HUES64 (cell line): ENCODE data around the gene VAMP5.
A peak's percentile ranks its signal among the peaks of the same experiment; 100 is the strongest.
"Not testable (repeated sequence)": the region's sequence is repeated elsewhere in the genome, so short reads cannot be mapped to it uniquely, and the experiment has no call there.

Source experiments
- H3K27ac ChIP-seq: 2 replicates; pipeline ENCODE4 v1.7.0; 2013; ENCODE audit warnings: low read depth, low read length, inconsistent platforms
- H3K27me3 ChIP-seq: 2 replicates; pipeline ENCODE4 v1.6.1; 2013; ENCODE audit warnings: mild to moderate bottlenecking, low read length; ENCODE audit not compliant: insufficient read depth
- H3K36me3 ChIP-seq: 2 replicates; pipeline ENCODE4 v1.6.1; 2013; ENCODE audit warnings: mild to moderate bottlenecking, low read length; ENCODE audit not compliant: insufficient read depth
- H3K4me1 ChIP-seq: 2 replicates; pipeline ENCODE4 v1.6.1; 2013; ENCODE audit warnings: mild to moderate bottlenecking, low read length, moderate library complexity; ENCODE audit not compliant: insufficient read depth
- H3K4me3 ChIP-seq: 2 replicates; pipeline ENCODE4 v1.5.1; 2013; ENCODE audit warnings: mild to moderate bottlenecking, low read length, moderate library complexity
- H3K9ac ChIP-seq: 2 replicates; pipeline ENCODE4 v1.6.1; 2013; ENCODE audit warnings: mild to moderate bottlenecking, low read depth, low read length
- H3K9me3 ChIP-seq: 2 replicates; pipeline ENCODE4 v1.6.1; 2013; ENCODE audit warnings: low read depth, low read length; ENCODE audit not compliant: insufficient read depth
- WGBS: fragments of 150-250, 120-280 bp; methylation state at CpG from one replicate; pipeline ENCODE4 v1.1.7; 2013; ENCODE audit warnings: missing lambda C conversion rate; 5-methylcytosine and 5-hydroxymethylcytosine counted together

The VAMP5 gene

DNA sequence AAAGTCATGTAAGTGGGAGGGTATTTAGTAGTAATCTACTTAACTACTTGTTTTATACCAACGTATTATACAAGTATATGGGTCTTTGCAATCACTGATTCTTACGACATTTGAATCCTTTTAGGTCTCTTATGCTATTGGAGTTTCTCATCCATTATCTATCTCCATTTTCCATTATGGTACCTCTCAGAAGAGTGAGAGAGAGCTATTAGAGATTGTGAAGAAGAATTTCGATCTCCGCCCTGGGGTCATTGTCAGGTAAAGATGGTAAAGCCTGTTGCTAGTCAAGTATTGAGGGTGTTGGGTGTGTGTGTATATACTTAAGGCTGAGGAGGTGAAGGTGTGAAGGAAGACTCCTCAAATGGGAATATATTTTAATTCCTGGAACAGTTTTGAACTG lies 41.5 kb upstream of the VAMP5 start:
- Histone ChIP-seq H3K27me3 (no peaks in the 10 kb centered on the region), H3K9ac (no peak overlapping the region), H3K27ac (no peak overlapping the region), H3K9me3 (peaks cover 5% of the 10 kb centered on the region; the same call in 1 of the 2 replicates), H3K4me1 (peaks cover 18% of the 10 kb centered on the region; the same call in 1 of the 2 replicates), H3K36me3 (peaks cover 73% of the 10 kb centered on the region), H3K4me3 (peak overlapping the region; percentile 99; the same call in 1 of the 2 replicates)
- WGBS, result 97% methylated on average over 2 of the region's 4 CpGs

DNA sequence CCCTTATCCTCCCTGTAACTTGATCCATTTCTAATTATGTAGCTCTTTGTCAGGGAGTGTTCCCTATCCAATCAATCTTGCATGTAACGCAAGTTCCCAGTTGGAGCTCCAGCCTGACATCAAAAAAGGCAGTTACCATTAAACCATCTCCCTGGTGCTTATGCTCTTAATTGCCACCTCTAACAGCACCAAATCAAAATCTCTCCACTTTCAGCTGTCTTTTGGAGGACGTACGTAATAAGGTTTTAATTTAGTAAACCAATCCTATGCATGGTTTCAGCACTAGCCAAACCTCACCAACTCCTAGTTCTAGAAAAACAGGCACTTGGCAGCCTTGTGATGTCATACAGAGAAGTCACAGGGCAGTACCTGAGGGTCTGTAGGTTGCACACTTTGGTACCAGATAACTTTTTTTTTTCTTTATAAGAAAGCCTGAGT lies 40.0 kb upstream of the VAMP5 start:
- not testable (repeated sequence) for H3K4me3 ChIP-seq
- H3K36me3 ChIP-seq, result peaks cover 86% of the 10 kb centered on the region

DNA sequence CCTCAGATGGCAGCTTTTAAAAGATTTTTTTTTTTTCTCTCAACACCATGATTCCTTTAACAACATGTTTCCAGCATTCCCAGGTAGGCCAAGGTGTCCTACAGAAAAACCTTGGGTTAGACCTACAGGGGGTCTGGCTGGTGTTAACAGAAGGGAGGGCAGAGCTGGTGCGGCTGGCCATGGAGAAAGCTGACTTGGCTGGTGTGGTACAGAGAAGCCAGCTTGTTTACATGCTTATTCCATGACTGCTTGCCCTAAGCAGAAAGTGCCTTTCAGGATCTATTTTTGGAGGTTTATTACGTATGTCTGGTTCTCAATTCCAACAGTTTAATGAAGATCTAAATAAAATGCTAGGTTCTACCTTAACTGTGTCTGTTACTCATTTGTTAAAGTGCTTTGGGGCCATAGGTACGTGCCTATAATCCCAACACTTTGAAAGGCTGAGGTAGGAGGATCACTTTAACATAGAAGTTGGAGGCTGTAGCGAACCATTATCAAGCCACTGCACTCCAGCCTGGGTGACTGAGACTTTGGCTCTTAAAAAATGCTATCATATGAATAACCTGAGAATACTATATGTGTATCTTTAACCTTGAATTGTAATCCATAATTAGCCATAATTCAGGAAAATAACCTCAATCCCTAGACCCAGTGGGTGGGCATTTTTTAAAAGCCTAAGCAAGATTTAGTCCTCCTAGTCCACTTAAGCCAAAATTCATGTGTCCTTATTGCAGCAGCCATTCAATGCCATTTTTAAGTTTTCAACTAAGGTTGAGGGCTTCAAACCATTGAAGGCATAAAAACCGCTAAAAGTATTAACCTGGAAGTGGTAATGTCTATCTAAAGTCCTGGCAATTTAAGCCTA lies 39.1 kb upstream of the VAMP5 start:
- not testable (repeated sequence) for H3K27ac ChIP-seq, H3K9ac ChIP-seq, H3K27me3 ChIP-seq, H3K9me3 ChIP-seq, H3K4me3 ChIP-seq
- 90% methylated on average over 4 of the region's 5 CpGs for WGBS
- Histone ChIP-seq H3K4me1 (peaks cover 18% of the 10 kb centered on the region; the same call in 1 of the 2 replicates), H3K36me3 (peaks cover 89% of the 10 kb centered on the region)

More for the DNA sequence above, 40.0 kb upstream of the VAMP5 start:
- not testable (repeated sequence) for H3K9me3 ChIP-seq, H3K27me3 ChIP-seq, H3K9ac ChIP-seq, H3K27ac ChIP-seq
- 96% methylated on average over 3 of the region's 3 CpGs for WGBS
- H3K4me1 ChIP-seq, result peaks cover 18% of the 10 kb centered on the region; the same call in 1 of the 2 replicates

GRCh38 chr2:85545780-85546240 lies 38.4 kb upstream of the VAMP5 start:
- peaks cover 89% of the 10 kb centered on the region for H3K36me3 ChIP-seq
- no peaks in the 10 kb centered on the region for H3K27me3 ChIP-seq
- no peak overlapping the region for H3K9ac ChIP-seq
- no peaks in the 10 kb centered on the region for H3K9me3 ChIP-seq
- no peak overlapping the region for H3K4me3 ChIP-seq
- H3K27ac ChIP-seq, result no peak overlapping the region; the same call in 1 of the 2 replicates
- H3K4me1 ChIP-seq, result peaks cover 16% of the 10 kb centered on the region; the same call in 1 of the 2 replicates
- WGBS, result 87% methylated on average over 5 of the region's 5 CpGs

- Histone ChIP-seq H3K27me3 (no peaks in the 10 kb centered on the region), H3K36me3 (peaks cover 88% of the 10 kb centered on the region), H3K4me1 (peaks cover 3% of the 10 kb centered on the region; the same call in 1 of the 2 replicates), H3K27ac (no peak overlapping the region), H3K9ac (no peak overlapping the region), H3K9me3 (no peaks in the 10 kb centered on the region), H3K4me3 (no peak overlapping the region)
- WGBS, result 100% methylated on average over 1 of the region's 1 CpG
Observed at GRCh38 chr2:85547089-85547858, 37.0 kb upstream of the VAMP5 start.

DNA sequence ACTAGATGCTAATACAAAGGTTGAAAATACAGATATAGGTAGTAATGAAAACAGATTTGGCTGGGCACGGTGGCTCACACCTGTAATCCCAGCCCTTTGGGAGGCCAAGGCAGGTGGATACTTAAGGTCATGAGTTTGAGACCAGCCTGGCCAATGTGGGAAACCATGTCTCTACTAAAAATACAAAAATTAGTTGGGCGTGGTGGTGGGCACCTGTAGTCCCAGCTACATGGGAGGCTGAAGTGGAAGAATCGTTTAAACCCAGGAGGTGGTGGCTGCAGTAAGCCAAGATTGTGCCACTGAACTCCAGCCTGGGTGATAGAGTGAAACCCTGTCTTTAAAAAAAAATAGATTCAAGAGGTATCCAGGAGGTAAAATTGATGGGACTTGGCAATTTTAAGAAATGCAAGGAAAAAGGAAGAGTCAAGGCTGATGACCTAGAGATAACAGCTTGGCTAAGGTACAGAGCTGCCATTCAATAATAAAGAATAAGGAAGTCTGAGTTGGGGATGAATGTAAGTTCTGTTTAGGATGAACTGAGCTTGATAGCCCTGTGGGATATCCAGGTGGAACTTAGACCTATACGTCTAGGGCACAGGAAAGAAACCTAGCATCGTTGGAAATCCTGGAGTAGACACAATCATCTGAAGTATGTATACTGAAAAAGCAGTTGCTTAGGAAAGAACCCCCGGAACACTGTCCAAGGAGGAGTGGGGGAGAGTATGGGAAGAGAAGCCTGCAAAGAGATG lies 36.2 kb upstream of the VAMP5 start:
- H3K36me3 ChIP-seq, result peaks cover 88% of the 10 kb centered on the region
- WGBS, result 93% methylated on average over 6 of the region's 6 CpGs
- no peak overlapping the region for H3K9ac ChIP-seq
- H3K27me3 ChIP-seq, result no peaks in the 10 kb centered on the region
- H3K4me1 ChIP-seq, result no peaks in the 10 kb centered on the region; the same call in 1 of the 2 replicates
- no peak overlapping the region for H3K4me3 ChIP-seq
- H3K27ac ChIP-seq, result no peak overlapping the region
- H3K9me3 ChIP-seq, result no peaks in the 10 kb centered on the region

DNA sequence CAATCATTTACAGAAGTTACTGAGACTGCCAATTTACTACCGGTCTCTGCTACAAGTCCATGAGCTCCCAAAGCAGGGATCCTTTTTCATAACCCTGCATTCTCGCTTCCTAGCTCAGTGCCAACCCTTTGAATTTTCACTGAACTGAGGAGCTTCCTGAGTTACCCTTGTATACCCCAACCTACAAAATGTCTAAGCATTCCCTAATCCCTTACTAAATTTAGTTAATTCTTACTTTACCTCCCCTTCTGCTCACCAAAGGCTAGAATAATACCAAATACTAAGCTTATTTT lies 35.7 kb upstream of the VAMP5 start:
- 92% methylated on average over 2 of the region's 2 CpGs for WGBS
- Histone ChIP-seq H3K27me3 (no peaks in the 10 kb centered on the region), H3K9ac (no peak overlapping the region), H3K9me3 (no peaks in the 10 kb centered on the region), H3K4me1 (no peaks in the 10 kb centered on the region; the same call in 1 of the 2 replicates), H3K36me3 (peaks cover 86% of the 10 kb centered on the region), H3K27ac (no peak overlapping the region), H3K4me3 (no peak overlapping the region)

DNA sequence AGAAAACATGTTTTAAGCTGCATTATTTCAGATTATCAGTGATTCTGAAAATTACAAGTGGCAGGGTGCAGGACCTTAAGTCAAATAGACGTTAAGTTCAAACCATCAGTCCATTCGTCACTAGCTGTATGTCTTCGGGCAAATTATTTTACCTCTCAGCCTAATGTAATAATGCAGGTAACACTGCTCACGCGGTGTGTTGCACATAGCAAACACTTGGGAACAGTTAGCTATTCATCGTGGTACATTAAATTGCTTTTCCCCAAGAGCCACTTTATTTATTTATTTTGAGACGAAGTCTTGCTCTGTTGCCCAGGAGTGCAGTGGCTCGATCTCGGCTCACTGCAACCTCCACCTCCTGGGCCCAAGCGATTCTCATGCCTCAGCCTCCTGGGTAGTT lies 35.1 kb upstream of the VAMP5 start:
- no peaks in the 10 kb centered on the region; the same call in 1 of the 2 replicates for H3K4me1 ChIP-seq
- no peaks in the 10 kb centered on the region for H3K9me3 ChIP-seq
- H3K36me3 ChIP-seq, result peaks cover 85% of the 10 kb centered on the region
- no peaks in the 10 kb centered on the region for H3K27me3 ChIP-seq
- H3K9ac ChIP-seq, result no peak overlapping the region
- H3K4me3 ChIP-seq, result no peak overlapping the region
- no peak overlapping the region for H3K27ac ChIP-seq
- 95% methylated on average over 10 of the region's 10 CpGs for WGBS

GRCh38 chr2:85549826-85550225 lies 34.4 kb upstream of the VAMP5 start:
- 69% methylated on average over 4 of the region's 4 CpGs for WGBS
- no peak overlapping the region for H3K9ac ChIP-seq
- H3K4me3 ChIP-seq, result no peak overlapping the region
- H3K27me3 ChIP-seq, result no peaks in the 10 kb centered on the region
- H3K27ac ChIP-seq, result no peak overlapping the region
- no peaks in the 10 kb centered on the region for H3K4me1 ChIP-seq
- H3K36me3 ChIP-seq, result peaks cover 85% of the 10 kb centered on the region
- H3K9me3 ChIP-seq, result no peaks in the 10 kb centered on the region

- H3K36me3 ChIP-seq, result peaks cover 85% of the 10 kb centered on the region
- no peaks in the 10 kb centered on the region for H3K27me3 ChIP-seq
- no peaks in the 10 kb centered on the region for H3K4me1 ChIP-seq
- no peak overlapping the region for H3K27ac ChIP-seq
- H3K4me3 ChIP-seq, result no peak overlapping the region
- H3K9me3 ChIP-seq, result no peaks in the 10 kb centered on the region
- H3K9ac ChIP-seq, result no peak overlapping the region
- 96% methylated on average over 10 of the region's 10 CpGs for WGBS
Observed at GRCh38 chr2:85550486-85550885, 33.7 kb upstream of the VAMP5 start.
